ENCODE data around the gene SNRNP27.
"Not testable (repeated sequence)": the region's sequence is repeated elsewhere in the genome, so short reads cannot be mapped to it uniquely, and the experiment has no call there.

The SNRNP27 gene

GRCh38 chr2:69946351-69947324 is 52.9 kb downstream of the SNRNP27 start:
- H3K4me3 ChIP-seq (ENCODE audit: low read length), result no peak overlapping the region
- no peaks in the 10 kb centered on the region for H3K27me3 ChIP-seq (ENCODE audit: control insufficient read depth, insufficient read depth, low read length)
- WGBS (ENCODE audit: insufficient coverage, insufficient read length), result no CpG with 5 or more reads among the region's 13 CpGs
- DNase-seq (ENCODE audit: low read depth, low spot score), result no peak
- no peaks in the 10 kb centered on the region for H3K36me3 ChIP-seq (ENCODE audit: control insufficient read depth, insufficient read depth, low read length)
- H3K4me1 ChIP-seq (ENCODE audit: control insufficient read depth, insufficient read depth, low read length), result no peaks in the 10 kb centered on the region
- H3K9me3 ChIP-seq (ENCODE audit: control insufficient read depth, insufficient read depth, low read length), result no peaks in the 10 kb centered on the region
- no peak overlapping the region for H3K27ac ChIP-seq (ENCODE audit: low read length)

- no peak overlapping the region for H3K4me3 ChIP-seq (ENCODE audit: low read length)
- H3K4me1 ChIP-seq (ENCODE audit: control insufficient read depth, insufficient read depth, low read length), result no peaks in the 10 kb centered on the region
- H3K27me3 ChIP-seq (ENCODE audit: control insufficient read depth, insufficient read depth, low read length), result no peaks in the 10 kb centered on the region
- no peak for DNase-seq (ENCODE audit: low read depth, low spot score)
- no peaks in the 10 kb centered on the region for H3K9me3 ChIP-seq (ENCODE audit: control insufficient read depth, insufficient read depth, low read length)
- no CpG with 5 or more reads among the region's 4 CpGs for WGBS (ENCODE audit: insufficient coverage, insufficient read length)
- no peak overlapping the region for H3K27ac ChIP-seq (ENCODE audit: low read length)
- H3K36me3 ChIP-seq (ENCODE audit: control insufficient read depth, insufficient read depth, low read length), result no peaks in the 10 kb centered on the region
Observed at GRCh38 chr2:69947325-69947931, 53.7 kb downstream of the SNRNP27 start.

DNA sequence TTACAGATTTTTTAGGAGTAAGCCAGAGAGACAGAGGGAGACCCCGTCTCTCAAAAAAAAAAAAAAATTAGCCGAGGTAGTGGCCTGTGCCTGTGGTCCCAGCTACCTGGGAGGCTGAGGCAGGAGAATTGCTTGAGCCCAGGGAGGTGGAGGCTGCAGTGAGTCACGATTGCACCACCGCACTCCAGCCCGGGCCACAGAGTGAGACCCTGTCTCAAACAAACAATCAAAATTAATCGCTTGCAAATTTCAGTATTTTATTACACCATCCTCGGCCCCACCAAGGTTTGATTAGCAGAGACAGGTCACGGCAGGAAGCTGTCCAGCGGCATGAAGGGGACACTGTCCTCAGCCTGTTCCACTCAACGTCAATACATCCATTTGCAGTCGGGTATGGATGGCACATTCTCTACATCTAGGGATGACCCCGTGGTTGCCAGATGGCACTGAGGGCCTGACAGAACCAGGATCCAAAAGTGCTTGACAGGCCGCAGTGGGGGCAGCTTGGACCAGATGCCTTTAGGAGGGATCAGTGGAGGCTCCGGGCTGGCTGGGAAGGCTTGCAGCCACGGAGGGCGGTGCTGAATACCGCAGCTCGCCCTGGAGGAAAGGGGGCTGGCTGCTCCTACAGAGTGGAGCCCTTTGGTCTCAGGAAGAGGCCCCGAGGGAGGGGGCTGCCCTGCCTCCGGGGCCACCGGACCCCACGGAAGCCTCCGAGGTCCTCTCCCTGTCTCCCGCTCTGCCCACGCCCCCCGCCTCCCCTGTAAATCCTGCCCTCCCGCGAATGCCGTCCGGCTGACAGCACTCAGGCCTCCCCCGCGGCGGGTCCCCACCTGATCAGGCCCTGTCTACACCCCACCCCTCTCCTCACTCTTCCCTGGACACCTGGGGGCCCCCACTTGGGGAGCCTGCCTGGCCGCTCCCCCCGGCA is 54.5 kb downstream of the SNRNP27 start:
- H3K27me3 ChIP-seq (ENCODE audit: control insufficient read depth, insufficient read depth, low read length), result no peaks in the 10 kb centered on the region
- H3K4me1 ChIP-seq (ENCODE audit: control insufficient read depth, insufficient read depth, low read length), result no peaks in the 10 kb centered on the region
- H3K4me3 ChIP-seq (ENCODE audit: low read length), result no peak overlapping the region
- H3K27ac ChIP-seq (ENCODE audit: low read length), result no peak overlapping the region
- no CpG with 5 or more reads among the region's 35 CpGs for WGBS (ENCODE audit: insufficient coverage, insufficient read length)
- no peaks in the 10 kb centered on the region for H3K36me3 ChIP-seq (ENCODE audit: control insufficient read depth, insufficient read depth, low read length)
- DNase-seq (ENCODE audit: low read depth, low spot score), result no peak
- H3K9me3 ChIP-seq (ENCODE audit: control insufficient read depth, insufficient read depth, low read length), result no peaks in the 10 kb centered on the region

DNA sequence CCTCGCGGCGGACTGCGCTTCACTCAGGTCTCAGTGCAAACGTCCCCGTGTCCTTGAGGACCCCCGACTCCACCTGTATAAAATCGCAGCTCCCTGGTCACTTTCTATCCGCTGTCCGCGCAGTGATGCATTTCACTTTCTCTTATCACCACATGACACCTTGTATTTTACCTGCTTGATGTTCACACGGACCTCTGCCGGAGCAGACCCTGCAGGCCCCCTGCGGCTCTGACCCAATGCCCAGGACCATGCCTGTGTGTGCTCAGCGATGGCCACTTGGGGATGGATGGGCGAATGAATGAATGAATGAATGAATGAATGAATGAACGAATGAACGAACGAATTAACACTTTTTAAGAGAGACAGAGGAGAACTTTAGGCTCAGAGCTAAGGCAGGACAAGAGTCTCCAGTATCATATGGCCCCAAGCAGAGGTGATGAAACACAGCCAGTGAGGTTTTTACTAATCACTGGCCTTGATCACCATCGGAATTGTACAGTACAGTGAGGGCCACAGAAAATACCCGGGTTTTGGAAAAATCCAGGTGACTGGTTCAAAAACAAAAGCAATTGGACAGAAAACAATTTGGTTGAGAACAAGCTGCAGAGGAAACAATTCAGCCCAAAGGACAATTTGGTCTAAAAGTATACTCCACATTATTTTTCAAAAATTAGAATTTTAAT is 55.3 kb downstream of the SNRNP27 start:
- Histone ChIP-seq H3K27me3 (ENCODE audit: control insufficient read depth, insufficient read depth, low read length) (no peaks in the 10 kb centered on the region), H3K27ac (ENCODE audit: low read length) (no peak overlapping the region), H3K4me3 (ENCODE audit: low read length) (no peak overlapping the region), H3K36me3 (ENCODE audit: control insufficient read depth, insufficient read depth, low read length) (no peaks in the 10 kb centered on the region), H3K9me3 (ENCODE audit: control insufficient read depth, insufficient read depth, low read length) (no peaks in the 10 kb centered on the region), H3K4me1 (ENCODE audit: control insufficient read depth, insufficient read depth, low read length) (no peaks in the 10 kb centered on the region)
- no CpG with 5 or more reads among the region's 21 CpGs for WGBS (ENCODE audit: insufficient coverage, insufficient read length)
- DNase-seq (ENCODE audit: low read depth, low spot score), result no peak

GRCh38 chr2:69950241-69950640 is 56.5 kb downstream of the SNRNP27 start:
- Histone ChIP-seq H3K4me3 (ENCODE audit: low read length) (no peak overlapping the region), H3K4me1 (ENCODE audit: control insufficient read depth, insufficient read depth, low read length) (no peaks in the 10 kb centered on the region), H3K27me3 (ENCODE audit: control insufficient read depth, insufficient read depth, low read length) (no peaks in the 10 kb centered on the region), H3K36me3 (ENCODE audit: control insufficient read depth, insufficient read depth, low read length) (no peaks in the 10 kb centered on the region), H3K9me3 (ENCODE audit: control insufficient read depth, insufficient read depth, low read length) (no peaks in the 10 kb centered on the region), H3K27ac (ENCODE audit: low read length) (no peak overlapping the region)
- no CpG with 5 or more reads among the region's 5 CpGs for WGBS (ENCODE audit: insufficient coverage, insufficient read length)
- DNase-seq (ENCODE audit: low read depth, low spot score), result no peak

DNA sequence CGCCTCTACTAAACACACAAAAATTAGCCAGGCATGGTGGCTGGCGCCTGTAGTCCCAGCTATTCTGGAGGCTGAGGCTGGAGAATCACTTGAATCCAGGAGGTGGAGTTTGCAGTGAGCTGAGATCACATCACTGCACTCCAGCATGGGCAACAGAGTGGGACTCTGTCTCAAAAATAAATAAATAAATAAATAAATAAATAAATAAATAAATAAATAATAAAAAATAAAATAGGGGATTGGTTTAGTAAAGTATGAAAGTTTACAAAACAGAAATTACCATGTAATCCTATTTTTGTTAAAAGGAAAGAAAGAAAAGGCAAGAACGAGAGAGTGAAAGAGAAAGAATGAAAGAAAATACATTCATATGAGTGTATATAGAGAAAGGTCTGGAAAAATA is 56.9 kb downstream of the SNRNP27 start:
- 100% methylated on average over 1 of the region's 3 CpGs for WGBS (ENCODE audit: insufficient coverage, insufficient read length)
- H3K4me1 ChIP-seq (ENCODE audit: control insufficient read depth, insufficient read depth, low read length); H3K9me3 ChIP-seq (ENCODE audit: control insufficient read depth, insufficient read depth, low read length); H3K27ac ChIP-seq (ENCODE audit: low read length); H3K27me3 ChIP-seq (ENCODE audit: control insufficient read depth, insufficient read depth, low read length); H3K36me3 ChIP-seq (ENCODE audit: control insufficient read depth, insufficient read depth, low read length); H3K4me3 ChIP-seq (ENCODE audit: low read length); DNase-seq (ENCODE audit: low read depth, low spot score): not testable (repeated sequence)

- DNase-seq (ENCODE audit: low read depth, low spot score), result no peak
- Histone ChIP-seq H3K9me3 (ENCODE audit: control insufficient read depth, insufficient read depth, low read length) (no peaks in the 10 kb centered on the region), H3K27ac (ENCODE audit: low read length) (no peak overlapping the region), H3K36me3 (ENCODE audit: control insufficient read depth, insufficient read depth, low read length) (no peaks in the 10 kb centered on the region), H3K27me3 (ENCODE audit: control insufficient read depth, insufficient read depth, low read length) (no peaks in the 10 kb centered on the region), H3K4me3 (ENCODE audit: low read length) (no peak overlapping the region), H3K4me1 (ENCODE audit: control insufficient read depth, insufficient read depth, low read length) (no peaks in the 10 kb centered on the region)
- WGBS (ENCODE audit: insufficient coverage, insufficient read length), result no CpG with 5 or more reads among the region's 6 CpGs
Observed at GRCh38 chr2:69952336-69953115, 58.8 kb downstream of the SNRNP27 start.

DNA sequence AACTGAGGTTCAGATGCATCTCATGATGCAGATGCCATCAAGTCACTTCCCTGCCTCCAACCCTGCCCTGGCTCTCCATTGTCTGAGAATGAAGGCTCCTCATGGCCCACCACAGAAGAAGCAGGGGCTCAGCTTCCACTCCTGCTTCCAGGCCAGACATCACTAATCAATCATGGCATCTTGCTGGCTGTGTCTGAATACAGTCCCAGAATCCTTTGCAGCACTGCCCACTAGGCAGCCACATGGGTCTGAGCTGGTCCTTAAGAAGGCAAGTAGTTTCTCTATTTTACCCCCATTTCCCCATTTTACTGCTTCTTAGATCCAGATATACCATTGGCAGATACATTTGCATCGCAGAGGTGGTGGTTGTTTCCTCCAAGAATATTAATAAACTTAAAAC is 60.3 kb downstream of the SNRNP27 start:
- no peak for DNase-seq (ENCODE audit: low read depth, low spot score)
- no peak overlapping the region for H3K27ac ChIP-seq (ENCODE audit: low read length)
- H3K9me3 ChIP-seq (ENCODE audit: control insufficient read depth, insufficient read depth, low read length), result no peaks in the 10 kb centered on the region
- no peaks in the 10 kb centered on the region for H3K4me1 ChIP-seq (ENCODE audit: control insufficient read depth, insufficient read depth, low read length)
- H3K36me3 ChIP-seq (ENCODE audit: control insufficient read depth, insufficient read depth, low read length), result no peaks in the 10 kb centered on the region
- no peaks in the 10 kb centered on the region for H3K27me3 ChIP-seq (ENCODE audit: control insufficient read depth, insufficient read depth, low read length)
- no CpG with 5 or more reads among the region's 1 CpG for WGBS (ENCODE audit: insufficient coverage, insufficient read length)
- H3K4me3 ChIP-seq (ENCODE audit: low read length), result no peak overlapping the region

All from iPS DF 6.9 (cell line).